Small intestine (tissue), 7 donors: ENCODE results near the gene YWHAE. TPM values are rescaled to one million over a fixed set of nuclear protein-coding genes. Genes with fewer than 3 reads are reported as not detected.
A peak's percentile ranks its signal among the peaks of the same experiment; 100 is the strongest.

ENCODE experiments used
- DNase-seq, 2 donors: peaks; one replicate each; pipeline versions ENCODE4 v3.0.0 to v3.0.0-alpha.2; 2013
- FAIRE-seq: peaks from 2 replicates; lab custom pipeline; 2012; peaks lifted over from hg19 to GRCh38; lab: Jason Lieb, UNC
- H3K27ac ChIP-seq, 3 donors: one replicate each; pipeline ENCODE4 v1.5.1; 2013; ENCODE audit warnings: low read length in 2 of 3, mild to moderate bottlenecking in 2 of 3, control low read depth in 1 of 3, inconsistent platforms in 1 of 3, low read depth in 1 of 3, moderate library complexity in 1 of 3
- H3K27me3 ChIP-seq, 3 donors: one replicate each; pipeline ENCODE4 v1.6.1; 2013; ENCODE audit warnings: low read length in 3 of 3, inconsistent platforms in 1 of 3; ENCODE audit not compliant: control insufficient read depth in 3 of 3, insufficient read depth in 3 of 3
- H3K36me3 ChIP-seq, 3 donors: one replicate each; pipeline ENCODE4 v1.6.1; 2013; ENCODE audit warnings: low read length in 3 of 3, inconsistent platforms in 1 of 3, low read depth in 1 of 3, mild to moderate bottlenecking in 1 of 3, moderate library complexity in 1 of 3; ENCODE audit not compliant: control insufficient read depth in 3 of 3, insufficient read depth in 2 of 3
- H3K4me1 ChIP-seq, 3 donors: one replicate each; pipeline ENCODE4 v1.6.1; 2013; ENCODE audit warnings: low read length in 2 of 3, inconsistent platforms in 1 of 3, low read depth in 1 of 3, mild to moderate bottlenecking in 1 of 3, moderate library complexity in 1 of 3; ENCODE audit not compliant: control insufficient read depth in 3 of 3, insufficient read depth in 2 of 3
- H3K4me3 ChIP-seq, 3 donors: one replicate each; pipeline ENCODE4 v1.5.1; 2013; ENCODE audit warnings: low read length in 3 of 3, control low read depth in 1 of 3, inconsistent platforms in 1 of 3, low read depth in 1 of 3, mild to moderate bottlenecking in 1 of 3, moderate library complexity in 1 of 3
- H3K9me3 ChIP-seq, 2 donors: one replicate each; pipeline ENCODE4 v1.6.1; 2013; ENCODE audit warnings: low read depth in 1 of 2, low read length in 1 of 2; ENCODE audit not compliant: control insufficient read depth in 2 of 2, insufficient read depth in 1 of 2
- WGBS, 3 donors: extraction: QIAGEN DNeasy Blood & Tissue Kit; methylation state at CpG; one replicate each; pipeline ENCODE4 v1.1.7; 2013; 5-methylcytosine and 5-hydroxymethylcytosine counted together
- polyA plus RNA-seq, 4 donors: library from polyadenylated mRNA; stranded (reverse) in 3 of 4; unstranded in 1 of 4; fragments of 200-250 nt in 3 of 4; fragments of 120-200 nt in 1 of 4; gene quantifications; one replicate each; pipeline versions ENCODE4 v1.2.1 to v1.2.3, GENCODE V29; 2013
- donor health status: healthy with polysubstance abuse.
- donor health status: control.
- donor health status: control.
- donor health status: Bipolar disorder and iron deficiency.
- donor health status: healthy.

The YWHAE gene
- polyA plus RNA-seq, 4 donors = 235 to 618 (median 321) TPM

DNA sequence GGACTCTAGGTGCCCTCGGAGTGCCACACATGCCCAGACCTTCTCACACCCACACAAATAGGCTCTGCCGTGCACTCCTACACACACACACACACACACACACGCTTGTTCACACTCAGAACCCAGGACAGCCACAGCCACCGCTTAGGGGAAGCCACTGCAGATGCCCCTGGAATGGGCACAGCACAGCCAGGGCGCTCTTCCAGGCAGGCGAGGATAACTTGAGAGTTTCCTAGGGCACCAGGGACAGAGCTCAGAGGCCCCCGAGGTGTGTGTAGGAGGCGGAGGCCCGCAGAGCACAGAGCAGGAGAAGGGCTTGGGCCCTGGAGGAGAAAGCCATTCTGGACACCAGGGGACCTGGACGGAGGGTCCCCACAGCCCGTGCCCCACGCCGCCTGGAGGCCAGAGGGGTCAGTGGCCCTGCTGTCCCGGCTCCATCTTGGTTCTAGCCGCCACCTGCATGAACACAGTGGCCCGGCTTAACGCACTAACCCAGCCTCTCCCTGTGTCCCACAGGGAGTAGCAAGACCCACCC lies 99.6 kb downstream of the YWHAE start:
- H3K4me1 ChIP-seq = peaks cover 0 to 3% (median 0%) of the 10 kb centered on the region in 3 donors
- H3K9me3 ChIP-seq = no peaks in the 10 kb centered on the region
- no peaks in the 10 kb centered on the region for H3K36me3 ChIP-seq
- no peak overlapping the region for H3K27ac ChIP-seq
- DNase-seq = no peak
- no peak for FAIRE-seq
- peaks cover 0 to 35% (median 5%) of the 10 kb centered on the region in 3 donors for H3K27me3 ChIP-seq
- 74 to 83% (median 79%) methylated on average over 15 to 17 of the region's 17 CpGs for WGBS, 3 donors
- H3K4me3 ChIP-seq = no peak overlapping the region

DNA sequence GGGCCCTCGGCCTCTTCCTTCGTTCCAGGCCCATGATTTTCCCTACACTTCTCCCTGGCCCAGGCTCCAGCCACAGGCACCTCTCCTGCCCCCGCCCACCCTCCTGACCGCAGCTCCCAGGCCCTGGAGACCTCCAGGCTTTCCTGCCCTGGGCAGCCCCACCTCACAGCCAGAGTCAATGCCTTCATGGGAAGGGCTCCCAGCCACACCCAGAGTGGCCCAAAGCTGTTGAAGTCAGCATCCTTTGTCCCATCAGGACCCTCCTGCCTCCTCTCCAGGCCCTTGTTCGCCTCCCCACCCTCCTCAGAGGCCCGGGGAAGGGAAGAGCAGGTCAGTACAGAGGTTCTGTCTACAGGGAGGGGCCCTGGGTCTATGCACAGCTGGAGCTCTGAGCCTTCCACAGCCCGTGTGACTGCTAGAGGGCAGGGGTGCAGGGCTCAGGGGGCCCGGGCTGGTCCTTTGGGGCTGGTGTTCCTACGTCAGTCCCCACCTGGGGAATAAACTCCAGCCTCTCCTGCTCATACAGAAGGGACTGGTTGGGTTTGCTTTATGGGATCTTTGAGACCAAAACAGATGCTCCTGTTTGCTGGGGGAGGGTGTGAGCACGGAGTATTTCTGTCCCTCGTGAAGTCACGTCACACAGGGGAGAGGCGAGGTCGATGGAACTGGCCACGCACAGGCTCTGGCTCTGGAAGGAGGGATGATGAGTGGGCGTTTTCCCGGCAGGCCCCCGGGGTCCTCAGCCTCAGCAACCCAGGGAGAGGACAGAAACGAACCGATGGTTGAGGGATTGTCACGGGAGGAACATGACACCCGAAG lies 100.3 kb downstream of the YWHAE start:
- 72 to 80% (median 78%) methylated on average over 22 of the region's 22 CpGs for WGBS, 3 donors
- Histone ChIP-seq H3K27ac (no peak overlapping the region), H3K36me3 (no peaks in the 10 kb centered on the region), H3K4me3 (no peak overlapping the region), H3K4me1 (peaks cover 0 to 3% (median 0%) of the 10 kb centered on the region in 3 donors), H3K27me3 (peaks cover 0 to 32% (median 5%) of the 10 kb centered on the region in 3 donors), H3K9me3 (no peaks in the 10 kb centered on the region)
- FAIRE-seq (no peak), DNase-seq (no peak)

DNA sequence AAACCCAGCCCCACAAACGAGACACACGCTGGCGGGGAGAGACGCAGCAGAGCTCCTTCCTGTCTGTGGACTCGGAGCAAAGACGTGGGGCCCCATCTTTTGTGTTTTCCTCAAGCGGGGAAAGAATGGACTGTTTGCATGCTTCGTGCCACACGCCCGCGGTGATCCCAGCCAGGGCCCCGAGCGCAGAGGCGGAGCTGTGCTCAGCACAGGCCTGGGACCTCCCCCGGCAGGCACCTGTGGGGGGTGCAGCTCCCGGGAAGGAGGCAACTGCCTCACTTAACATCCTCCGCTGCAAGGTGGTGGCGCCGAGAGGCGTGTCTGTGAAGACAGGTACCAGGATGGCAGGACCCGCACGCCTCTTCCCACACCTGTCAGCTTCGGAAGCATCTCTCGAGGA lies 101.4 kb downstream of the YWHAE start:
- Histone ChIP-seq H3K4me3 (no peak overlapping the region), H3K36me3 (no peaks in the 10 kb centered on the region), H3K27ac (no peak overlapping the region), H3K9me3 (no peaks in the 10 kb centered on the region), H3K27me3 (peaks cover 0 to 32% (median 5%) of the 10 kb centered on the region in 3 donors), H3K4me1 (peaks cover 0 to 3% (median 0%) of the 10 kb centered on the region in 3 donors)
- 5 to 14% (median 8%) methylated on average over 24 of the region's 24 CpGs for WGBS, 3 donors
- FAIRE-seq = no peak
- DNase-seq = peak; percentile 6 to 48

Other genes starting within 250 kb of the YWHAE start
- gene ABR, start 220.2 kb downstream of the YWHAE start, polyA plus RNA-seq = 100 to 1,000 TPM in 1 of 4 donors, 10 to 100 TPM in 3; 69.8 to 131 (median 83.5) TPM
- not detected for gene BHLHA9, start 129.8 kb downstream of the YWHAE start, polyA plus RNA-seq
- 1 to 10 TPM in 1 of 4 donors, under 1 TPM in 1, not detected in 2; 0.01 to 4.3 TPM for gene TRARG1, start 120.6 kb downstream of the YWHAE start, polyA plus RNA-seq
- 10 to 100 TPM; 31.2 to 42.9 (median 41.0) TPM for gene CRK, start 56.0 kb upstream of the YWHAE start, polyA plus RNA-seq
- 10 to 100 TPM; 51.1 to 67.1 (median 59.8) TPM for gene MYO1C, start 92.5 kb upstream of the YWHAE start, polyA plus RNA-seq
- gene INPP5K, start 116.4 kb upstream of the YWHAE start, polyA plus RNA-seq = 10 to 100 TPM; 17.0 to 28.1 (median 24.3) TPM
- gene PITPNA, start 162.6 kb upstream of the YWHAE start, polyA plus RNA-seq = 10 to 100 TPM; 39.8 to 83.5 (median 49.5) TPM
- 10 to 100 TPM in 2 of 4 donors, 1 to 10 TPM in 2; 2.9 to 31.5 (median 9.9) TPM for gene SLC43A2, start 228.6 kb upstream of the YWHAE start, polyA plus RNA-seq
- 1 to 10 TPM; 4.2 to 10.0 (median 8.3) TPM for gene SCARF1, start 245.5 kb upstream of the YWHAE start, polyA plus RNA-seq
- 100 to 1,000 TPM in 1 of 4 donors, 10 to 100 TPM in 2, 1 to 10 TPM in 1; 7.3 to 122 (median 54.9) TPM for gene RILP, start 249.6 kb upstream of the YWHAE start, polyA plus RNA-seq